ENCODE data around the gene ADGRD2.

ADGRD2 gene

DNA sequence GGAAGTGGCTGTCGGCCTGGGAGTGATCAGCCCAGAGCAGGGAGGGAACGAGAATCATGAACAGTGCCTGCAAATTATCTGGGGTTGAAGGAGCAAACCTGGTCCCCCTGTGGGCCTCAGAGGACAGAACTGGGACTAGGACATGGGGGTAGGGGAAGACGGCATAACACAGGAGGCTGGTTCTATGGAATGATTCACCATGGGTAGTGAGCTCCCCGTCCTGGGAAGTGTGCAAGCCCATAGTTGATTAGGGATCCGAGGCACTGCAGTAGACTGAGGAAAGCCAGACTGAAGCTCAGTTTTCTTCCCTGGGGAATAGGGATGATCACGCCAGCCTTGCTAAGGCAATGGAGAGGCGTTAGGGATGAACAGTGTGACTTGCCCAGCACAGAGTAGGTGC lies 5.6 kb downstream of the ADGRD2 start:
- no peak overlapping the region for H2BK5ac ChIP-seq (ENCODE audit: low read length)
- no peak overlapping the region for H3K56ac ChIP-seq (ENCODE audit: low read length)
- no peak overlapping the region for H3K4me3 ChIP-seq (ENCODE audit: low read length)
- no peaks in the 10 kb centered on the region for H3K27me3 ChIP-seq (ENCODE audit: insufficient read depth, low read length, poor library complexity)
- no peak overlapping the region for H2BK15ac ChIP-seq (replicated peaks; ENCODE audit: low read depth)
- H2BK120ac ChIP-seq (ENCODE audit: low read depth, low read length), result no peak overlapping the region
- no peak overlapping the region for H4K5ac ChIP-seq (ENCODE audit: low read length)
- no peak overlapping the region for H3K18ac ChIP-seq (ENCODE audit: low read length)
- H3K4me1 ChIP-seq (ENCODE audit: control insufficient read depth, low read depth, low read length), result peaks cover 5% of the 10 kb centered on the region
- H3K4ac ChIP-seq (ENCODE audit: low read depth, low read length), result no peak overlapping the region
- DNase-seq, result no peak
- no peak overlapping the region for H3K27ac ChIP-seq (ENCODE audit: low read depth, low read length)
- no peak overlapping the region for H2AK5ac ChIP-seq (ENCODE audit: low read length)
- H3K23ac ChIP-seq (ENCODE audit: low read length), result no peak overlapping the region
- no peaks in the 10 kb centered on the region for H3K79me2 ChIP-seq (ENCODE audit: control insufficient read depth, insufficient read depth, low read length)
- H3K79me1 ChIP-seq (ENCODE audit: low read length), result no peaks in the 10 kb centered on the region
- no peaks in the 10 kb centered on the region for H3K36me3 ChIP-seq (ENCODE audit: control insufficient read depth, insufficient read depth, low read length)
- no peak overlapping the region for H4K8ac ChIP-seq (ENCODE audit: low read depth, low read length)
- H3K4me2 ChIP-seq (ENCODE audit: low read length), result no peak overlapping the region
- no peak overlapping the region for H3K9ac ChIP-seq (ENCODE audit: low read length)
- no CpG with 5 or more reads among the region's 7 CpGs for WGBS (ENCODE audit: extremely low coverage, insufficient coverage, low lambda C conversion rate)

DNA sequence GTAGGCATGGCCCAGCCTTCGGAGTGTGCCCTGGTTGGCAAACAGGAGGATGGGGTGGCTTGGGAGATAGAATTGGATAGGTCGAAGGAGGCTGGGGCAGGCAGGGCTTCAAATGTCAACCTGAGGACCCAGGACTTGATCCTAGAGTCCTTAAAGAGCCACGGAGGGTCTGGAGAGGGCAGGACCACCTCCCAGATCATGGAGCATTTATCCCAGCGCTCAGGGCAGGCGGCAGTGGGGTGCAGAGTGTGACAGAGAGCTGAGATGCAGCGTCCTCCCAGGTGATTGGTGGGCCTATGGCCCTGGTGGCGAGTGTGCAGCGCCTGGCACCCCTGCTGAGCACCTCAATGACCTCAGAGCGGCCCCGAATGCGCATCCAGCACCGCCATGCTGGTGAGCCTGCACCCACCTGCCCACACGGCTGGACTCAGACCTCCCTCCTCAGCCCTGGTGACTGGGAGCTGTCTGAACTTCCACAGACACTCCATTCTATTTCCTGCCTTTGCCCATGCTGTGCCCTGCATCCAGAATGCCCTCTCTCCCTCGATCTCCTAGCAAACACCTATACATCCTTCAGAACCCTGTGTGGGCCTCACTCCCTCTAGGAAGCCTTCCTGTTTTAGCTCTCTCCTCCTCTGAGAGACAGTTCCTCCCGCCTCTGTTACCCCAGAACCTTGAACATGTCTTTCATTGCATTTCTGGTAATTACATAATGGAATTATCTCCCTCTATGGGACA lies 6.3 kb downstream of the ADGRD2 start:
- H3K56ac ChIP-seq (ENCODE audit: low read length), result no peak overlapping the region

GRCh38 chr9:124457079-124457886 lies 7.0 kb downstream of the ADGRD2 start:
- no peak overlapping the region for H3K18ac ChIP-seq (ENCODE audit: low read length)
- no peak overlapping the region for H3K4ac ChIP-seq (ENCODE audit: low read depth, low read length)
- H3K4me1 ChIP-seq (ENCODE audit: control insufficient read depth, low read depth, low read length), result peaks cover 3% of the 10 kb centered on the region
- no peak overlapping the region for H3K27ac ChIP-seq (ENCODE audit: low read depth, low read length)
- H3K4me3 ChIP-seq (ENCODE audit: low read length), result no peak overlapping the region
- H2BK120ac ChIP-seq (ENCODE audit: low read depth, low read length), result no peak overlapping the region
- no peak overlapping the region for H3K4me2 ChIP-seq (ENCODE audit: low read length)
- no peak overlapping the region for H3K56ac ChIP-seq (ENCODE audit: low read length)
- no peaks in the 10 kb centered on the region for H3K27me3 ChIP-seq (ENCODE audit: insufficient read depth, low read length, poor library complexity)
- no peak overlapping the region for H2AK5ac ChIP-seq (ENCODE audit: low read length)
- WGBS (ENCODE audit: extremely low coverage, insufficient coverage, low lambda C conversion rate), result no CpG with 5 or more reads among the region's 18 CpGs
- H2BK15ac ChIP-seq (replicated peaks; ENCODE audit: low read depth), result no peak overlapping the region
- no peaks in the 10 kb centered on the region for H3K79me2 ChIP-seq (ENCODE audit: control insufficient read depth, insufficient read depth, low read length)
- no peak overlapping the region for H3K9ac ChIP-seq (ENCODE audit: low read length)
- no peaks in the 10 kb centered on the region for H3K79me1 ChIP-seq (ENCODE audit: low read length)
- H4K5ac ChIP-seq (ENCODE audit: low read length), result no peak overlapping the region
- H3K23ac ChIP-seq (ENCODE audit: low read length), result no peak overlapping the region
- H3K36me3 ChIP-seq (ENCODE audit: control insufficient read depth, insufficient read depth, low read length), result no peaks in the 10 kb centered on the region
- H4K8ac ChIP-seq (ENCODE audit: low read depth, low read length), result no peak overlapping the region
- H2BK5ac ChIP-seq (ENCODE audit: low read length), result no peak overlapping the region
- DNase-seq, result no peak

More for the DNA sequence above, 6.3 kb downstream of the ADGRD2 start:
- DNase-seq, result no peak
- Histone ChIP-seq H3K79me2 (ENCODE audit: control insufficient read depth, insufficient read depth, low read length) (no peaks in the 10 kb centered on the region), H2BK15ac (replicated peaks; ENCODE audit: low read depth) (no peak overlapping the region), H2AK5ac (ENCODE audit: low read length) (no peak overlapping the region), H3K36me3 (ENCODE audit: control insufficient read depth, insufficient read depth, low read length) (no peaks in the 10 kb centered on the region), H3K27me3 (ENCODE audit: insufficient read depth, low read length, poor library complexity) (no peaks in the 10 kb centered on the region), H3K4me1 (ENCODE audit: control insufficient read depth, low read depth, low read length) (peaks cover 3% of the 10 kb centered on the region), H2BK5ac (ENCODE audit: low read length) (no peak overlapping the region), H4K5ac (ENCODE audit: low read length) (no peak overlapping the region), H4K8ac (ENCODE audit: low read depth, low read length) (no peak overlapping the region), H3K4ac (ENCODE audit: low read depth, low read length) (no peak overlapping the region), H3K18ac (ENCODE audit: low read length) (no peak overlapping the region), H3K9ac (ENCODE audit: low read length) (no peak overlapping the region), H3K4me3 (ENCODE audit: low read length) (no peak overlapping the region), H3K79me1 (ENCODE audit: low read length) (no peaks in the 10 kb centered on the region), H3K27ac (ENCODE audit: low read depth, low read length) (no peak overlapping the region), H3K4me2 (ENCODE audit: low read length) (no peak overlapping the region), H2BK120ac (ENCODE audit: low read depth, low read length) (no peak overlapping the region), H3K23ac (ENCODE audit: low read length) (no peak overlapping the region)
- no CpG with 5 or more reads among the region's 15 CpGs for WGBS (ENCODE audit: extremely low coverage, insufficient coverage, low lambda C conversion rate)

GRCh38 chr9:124457887-124458431 lies 7.7 kb downstream of the ADGRD2 start:
- Histone ChIP-seq H3K4ac (ENCODE audit: low read depth, low read length) (no peak overlapping the region), H3K27ac (ENCODE audit: low read depth, low read length) (no peak overlapping the region), H3K56ac (ENCODE audit: low read length) (no peak overlapping the region), H3K9ac (ENCODE audit: low read length) (no peak overlapping the region), H3K79me1 (ENCODE audit: low read length) (no peaks in the 10 kb centered on the region), H4K5ac (ENCODE audit: low read length) (no peak overlapping the region), H3K18ac (ENCODE audit: low read length) (no peak overlapping the region), H2BK120ac (ENCODE audit: low read depth, low read length) (no peak overlapping the region), H2BK15ac (replicated peaks; ENCODE audit: low read depth) (no peak overlapping the region), H4K8ac (ENCODE audit: low read depth, low read length) (no peak overlapping the region), H3K27me3 (ENCODE audit: insufficient read depth, low read length, poor library complexity) (no peaks in the 10 kb centered on the region), H3K4me2 (ENCODE audit: low read length) (no peak overlapping the region), H3K4me1 (ENCODE audit: control insufficient read depth, low read depth, low read length) (peaks cover 3% of the 10 kb centered on the region), H2BK5ac (ENCODE audit: low read length) (no peak overlapping the region), H3K36me3 (ENCODE audit: control insufficient read depth, insufficient read depth, low read length) (no peaks in the 10 kb centered on the region), H2AK5ac (ENCODE audit: low read length) (no peak overlapping the region), H3K4me3 (ENCODE audit: low read length) (no peak overlapping the region), H3K79me2 (ENCODE audit: control insufficient read depth, insufficient read depth, low read length) (no peaks in the 10 kb centered on the region), H3K23ac (ENCODE audit: low read length) (no peak overlapping the region)
- WGBS (ENCODE audit: extremely low coverage, insufficient coverage, low lambda C conversion rate), result no CpG with 5 or more reads among the region's 8 CpGs
- DNase-seq, result no peak

DNA sequence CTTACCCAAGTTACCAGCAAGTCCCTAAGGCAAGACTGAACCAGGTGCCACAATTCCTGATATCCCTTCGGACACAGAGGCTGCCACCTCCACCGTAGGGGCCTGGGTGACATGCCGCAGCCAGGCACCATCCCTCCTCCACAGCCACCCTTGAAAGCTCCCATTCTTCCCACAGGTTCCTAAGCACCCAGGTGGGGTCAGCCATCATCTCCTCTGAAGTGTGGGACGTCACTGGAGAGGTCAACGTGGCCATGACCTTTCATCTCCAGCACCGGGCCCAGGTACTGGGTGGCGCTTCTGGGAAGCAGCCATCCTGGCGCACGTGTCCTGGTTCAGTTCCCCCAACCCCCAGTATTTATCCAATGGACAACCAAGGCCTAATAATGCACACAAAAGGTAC lies 8.2 kb downstream of the ADGRD2 start:
- Histone ChIP-seq H3K9ac (ENCODE audit: low read length) (no peak overlapping the region), H2BK5ac (ENCODE audit: low read length) (no peak overlapping the region), H4K5ac (ENCODE audit: low read length) (no peak overlapping the region), H4K8ac (ENCODE audit: low read depth, low read length) (no peak overlapping the region), H3K23ac (ENCODE audit: low read length) (no peak overlapping the region), H3K4me3 (ENCODE audit: low read length) (no peak overlapping the region), H2AK5ac (ENCODE audit: low read length) (no peak overlapping the region), H3K79me1 (ENCODE audit: low read length) (no peaks in the 10 kb centered on the region), H3K36me3 (ENCODE audit: control insufficient read depth, insufficient read depth, low read length) (no peaks in the 10 kb centered on the region), H3K79me2 (ENCODE audit: control insufficient read depth, insufficient read depth, low read length) (no peaks in the 10 kb centered on the region), H3K4me2 (ENCODE audit: low read length) (no peak overlapping the region), H3K4me1 (ENCODE audit: control insufficient read depth, low read depth, low read length) (peaks cover 3% of the 10 kb centered on the region), H3K4ac (ENCODE audit: low read depth, low read length) (no peak overlapping the region), H2BK15ac (replicated peaks; ENCODE audit: low read depth) (no peak overlapping the region), H2BK120ac (ENCODE audit: low read depth, low read length) (no peak overlapping the region), H3K27ac (ENCODE audit: low read depth, low read length) (no peak overlapping the region), H3K18ac (ENCODE audit: low read length) (no peak overlapping the region), H3K56ac (ENCODE audit: low read length) (no peak overlapping the region), H3K27me3 (ENCODE audit: insufficient read depth, low read length, poor library complexity) (no peaks in the 10 kb centered on the region)
- no CpG with 5 or more reads among the region's 9 CpGs for WGBS (ENCODE audit: extremely low coverage, insufficient coverage, low lambda C conversion rate)
- no peak for DNase-seq

Data from mesendoderm (in vitro differentiated cells).